ENCODE data around the gene CCDC69.

- no peak for TF ChIP-seq ATF3 (IDR thresholded peaks at IDR 0.05; ENCODE audit: insufficient read depth, low read depth, low read length)
- TF ChIP-seq POLR2A (IDR thresholded peaks at IDR 0.05; ENCODE audit: control extremely low read depth in 1 of 2, low read depth in 2 of 2, low read length in 2 of 2): no peak
- TF ChIP-seq MAX (IDR thresholded peaks at IDR 0.05): no peak
- TF ChIP-seq CTCF (IDR thresholded peaks at IDR 0.05; ENCODE audit: control extremely low read depth in 1 of 3, insufficient read depth in 1 of 3, low read depth in 1 of 3, low read length in 3 of 3): no peak
- TF ChIP-seq EGR1 (IDR thresholded peaks at IDR 0.05; ENCODE audit: borderline replicate concordance, low read depth, low read length): no peak
- no peak for TF ChIP-seq CHD2 (IDR thresholded peaks at IDR 0.05; ENCODE audit: low read length)
- no peak for TF ChIP-seq EP300 (IDR thresholded peaks at IDR 0.05; ENCODE audit: borderline replicate concordance in 1 of 2, low read depth in 2 of 2, low read length in 2 of 2)
- no peak for TF ChIP-seq YY1 (IDR thresholded peaks at IDR 0.05; ENCODE audit: low read depth, low read length)
- no peak for TF ChIP-seq CHD1 (IDR thresholded peaks at IDR 0.05; ENCODE audit: low read depth, low read length)
- no peak for TF ChIP-seq EZH2 (IDR thresholded peaks at IDR 0.05; ENCODE audit: low read depth, low read length, severe bottlenecking)
- no peak for TF ChIP-seq KDM1A (IDR thresholded peaks at IDR 0.05; ENCODE audit: borderline replicate concordance, low read length)
Observed at GRCh38 chr5:151132963-151133362, 90.9 kb downstream of the CCDC69 start.
